Erythroblast (primary cell): ENCODE results near the gene KRTAP5-3.

Experiments used
- GATA1 ChIP-seq: IDR thresholded peaks from 2 replicates; pipeline ENCODE4 v1.6.1; 2011; ENCODE audit warnings: low read depth, mild to moderate bottlenecking, control low read depth, low read length, moderate library complexity
- POLR2A ChIP-seq: IDR thresholded peaks from 2 replicates; pipeline ENCODE4 v1.6.1; 2011; ENCODE audit warnings: mild to moderate bottlenecking, low read length

- TF ChIP-seq POLR2A = no peak
- no peak for TF ChIP-seq GATA1
Measured at GRCh38 chr11:1644601-1645356, 36.5 kb upstream of the KRTAP5-3 start.
